GM19455 (cell line): ENCODE measurements around the gene SLAMF7.
"Not testable (repeated sequence)": the region's sequence is repeated elsewhere in the genome, so short reads cannot be mapped to it uniquely, and the experiment has no call there.

ENCODE experiments used
- ATAC-seq: cut with Tn5 transposase; IDR thresholded peaks from one replicate; pipeline ENCODE4 v1.9.1; 2021; ENCODE audit not compliant: unreplicated experiment

SLAMF7 gene, protein sequence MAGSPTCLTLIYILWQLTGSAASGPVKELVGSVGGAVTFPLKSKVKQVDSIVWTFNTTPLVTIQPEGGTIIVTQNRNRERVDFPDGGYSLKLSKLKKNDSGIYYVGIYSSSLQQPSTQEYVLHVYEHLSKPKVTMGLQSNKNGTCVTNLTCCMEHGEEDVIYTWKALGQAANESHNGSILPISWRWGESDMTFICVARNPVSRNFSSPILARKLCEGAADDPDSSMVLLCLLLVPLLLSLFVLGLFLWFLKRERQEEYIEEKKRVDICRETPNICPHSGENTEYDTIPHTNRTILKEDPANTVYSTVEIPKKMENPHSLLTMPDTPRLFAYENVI

DNA sequence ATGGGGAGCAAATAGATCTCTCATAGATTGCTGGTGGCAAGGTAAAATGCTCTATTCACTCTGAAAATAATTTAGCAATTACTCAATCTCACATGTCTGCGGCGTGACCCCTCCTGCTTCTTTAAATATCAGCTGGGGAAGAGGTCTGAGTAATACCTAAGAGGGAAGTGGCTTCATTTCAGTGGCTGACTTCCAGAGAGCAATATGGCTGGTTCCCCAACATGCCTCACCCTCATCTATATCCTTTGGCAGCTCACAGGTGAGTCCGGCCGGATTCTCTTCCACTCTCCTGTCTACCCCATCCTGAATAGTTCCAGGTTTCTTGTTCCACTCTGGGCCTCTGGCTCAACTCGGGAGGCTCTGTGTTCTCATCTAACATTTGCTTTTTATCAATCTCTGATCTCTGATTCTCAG lies at the start of gene SLAMF7:
Gene SLAMF7 (plus strand): TSS at position 150 of the 414 bp plus-strand sequence. CDS start 55 bp downstream, at position 205.
- peak; percentile 61 for ATAC-seq

DNA sequence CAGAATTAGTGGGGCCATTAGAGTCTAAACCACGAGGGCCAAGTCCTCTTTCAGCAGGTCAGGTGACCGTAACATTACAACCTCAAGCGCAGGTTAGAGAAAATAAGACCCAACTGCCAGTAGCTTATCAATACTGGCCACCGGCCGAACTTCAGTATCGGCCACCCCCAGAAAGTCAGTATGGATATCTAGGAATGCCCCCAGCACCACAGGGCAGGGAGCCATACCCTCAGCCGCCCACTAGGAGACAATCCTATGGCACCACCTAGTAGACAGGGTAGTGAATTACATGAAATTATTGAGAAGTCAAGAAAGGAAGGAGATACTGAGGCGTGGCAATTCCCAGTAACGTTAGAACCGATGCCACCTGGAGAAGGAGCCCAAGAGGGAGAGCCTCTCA lies 46.7 kb upstream of the SLAMF7 start:
- not testable (repeated sequence) for ATAC-seq

GRCh38 chr1:160702100-160702499 lies 36.9 kb upstream of the SLAMF7 start:
- ATAC-seq = no peak

GRCh38 chr1:160704250-160704649 lies 34.8 kb upstream of the SLAMF7 start:
- no peak for ATAC-seq

- ATAC-seq = not testable (repeated sequence)
These were observed 33.8 kb upstream of the SLAMF7 start for GRCh38 chr1:160705212-160705621.

GRCh38 chr1:160705742-160706141 lies 33.3 kb upstream of the SLAMF7 start:
- ATAC-seq = no peak

- no peak for ATAC-seq
These were observed 32.4 kb upstream of the SLAMF7 start for GRCh38 chr1:160706526-160707235.

GRCh38 chr1:160707236-160708064 lies 31.6 kb upstream of the SLAMF7 start:
- no peak for ATAC-seq

DNA sequence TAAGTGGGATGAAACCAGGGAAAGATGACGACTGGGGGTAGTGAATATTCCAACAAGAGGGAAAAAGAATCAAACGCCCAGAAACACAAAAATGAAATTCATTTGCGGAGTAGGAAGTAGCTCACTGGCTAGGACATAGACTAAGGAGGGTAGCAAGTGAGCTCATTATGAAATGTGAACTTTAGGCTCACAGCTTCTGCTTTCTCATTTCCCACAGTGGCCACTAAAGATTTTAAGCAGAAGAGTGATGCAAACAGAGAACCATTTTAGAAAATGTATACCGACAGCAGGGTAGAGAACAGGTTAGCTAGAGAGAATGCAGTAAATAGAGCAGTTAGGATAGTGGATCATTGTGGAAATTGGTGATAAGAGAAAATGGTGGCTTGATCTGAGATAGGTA lies 30.9 kb upstream of the SLAMF7 start:
- ATAC-seq = no peak

- no peak for ATAC-seq
These were observed 30.2 kb upstream of the SLAMF7 start for GRCh38 chr1:160708801-160709200.

DNA sequence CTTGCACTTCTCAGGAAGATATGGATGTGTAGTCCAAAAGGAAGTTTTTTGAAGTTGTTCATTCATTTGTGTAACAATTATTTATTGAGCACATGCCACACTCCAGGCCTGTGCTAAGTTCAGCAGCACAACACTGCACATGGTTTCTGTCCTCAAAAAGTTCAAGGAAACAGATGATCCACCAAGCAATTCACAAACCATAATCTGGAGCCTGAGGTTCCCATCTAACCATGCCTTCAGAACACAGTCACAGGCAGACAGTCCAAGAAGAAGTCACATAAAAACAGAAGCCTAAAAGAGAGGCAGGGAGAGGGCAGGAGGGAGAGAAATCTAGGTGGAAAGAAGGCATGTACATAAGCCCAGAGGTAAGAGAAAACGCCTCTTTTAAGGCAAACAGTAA lies 29.3 kb upstream of the SLAMF7 start:
- no peak for ATAC-seq

- no peak for ATAC-seq
These were observed 28.4 kb upstream of the SLAMF7 start for GRCh38 chr1:160710517-160711252.

DNA sequence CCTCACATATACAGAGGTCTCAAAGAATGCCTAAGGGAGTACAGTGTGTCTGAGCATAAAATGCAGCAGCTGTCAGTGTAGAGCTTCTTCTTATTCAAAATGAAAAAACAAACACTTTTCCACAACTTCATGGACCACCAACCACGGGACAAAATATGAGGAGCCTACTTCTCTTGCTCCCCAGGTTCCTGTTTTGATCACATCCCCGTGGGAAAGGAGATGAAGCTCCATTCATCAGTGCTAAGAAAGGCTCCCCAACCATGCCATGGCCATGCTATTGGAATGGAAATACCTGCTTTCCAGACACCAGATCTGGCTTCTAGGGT lies 27.8 kb upstream of the SLAMF7 start:
- ATAC-seq = no peak

DNA sequence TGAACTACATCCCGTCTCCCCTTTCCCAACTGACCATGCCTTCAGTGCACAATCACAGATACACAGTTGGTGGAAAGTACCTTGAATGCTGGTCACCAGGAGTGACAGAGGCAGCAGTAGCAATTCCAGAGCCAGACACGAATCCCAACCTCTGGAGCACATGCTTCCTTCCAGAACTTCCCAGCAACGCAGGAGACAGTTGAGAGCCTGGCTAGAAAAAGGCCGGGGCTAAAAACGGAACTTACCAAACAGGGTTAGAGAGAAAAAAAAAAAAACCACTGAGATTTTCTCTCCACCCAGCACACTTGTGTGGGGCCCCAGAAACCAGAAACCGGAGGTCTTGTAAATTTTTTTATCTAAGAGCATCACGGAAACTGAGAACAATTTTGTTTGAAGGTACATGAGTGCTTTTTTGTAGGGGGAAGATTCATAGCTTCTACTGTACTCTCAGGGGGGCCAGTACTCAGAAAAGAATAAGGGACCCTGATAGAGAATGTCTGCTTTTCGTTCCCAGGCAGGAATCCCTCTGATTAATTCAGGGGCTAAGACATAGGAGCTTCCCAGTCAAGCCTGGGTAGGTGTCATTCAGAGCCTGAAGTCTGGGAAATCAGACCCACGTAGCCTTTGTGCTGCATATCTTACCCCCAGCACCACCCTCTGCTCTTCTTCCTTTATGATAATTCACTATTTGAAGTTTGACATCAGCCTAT lies 27.3 kb upstream of the SLAMF7 start, which contains the start of gene CD48:
Gene CD48 (minus strand): TSS at position 221 of the 710 bp plus-strand sequence. CDS start 59 bp downstream, at position 162.
- peak; percentile 44 for ATAC-seq

DNA sequence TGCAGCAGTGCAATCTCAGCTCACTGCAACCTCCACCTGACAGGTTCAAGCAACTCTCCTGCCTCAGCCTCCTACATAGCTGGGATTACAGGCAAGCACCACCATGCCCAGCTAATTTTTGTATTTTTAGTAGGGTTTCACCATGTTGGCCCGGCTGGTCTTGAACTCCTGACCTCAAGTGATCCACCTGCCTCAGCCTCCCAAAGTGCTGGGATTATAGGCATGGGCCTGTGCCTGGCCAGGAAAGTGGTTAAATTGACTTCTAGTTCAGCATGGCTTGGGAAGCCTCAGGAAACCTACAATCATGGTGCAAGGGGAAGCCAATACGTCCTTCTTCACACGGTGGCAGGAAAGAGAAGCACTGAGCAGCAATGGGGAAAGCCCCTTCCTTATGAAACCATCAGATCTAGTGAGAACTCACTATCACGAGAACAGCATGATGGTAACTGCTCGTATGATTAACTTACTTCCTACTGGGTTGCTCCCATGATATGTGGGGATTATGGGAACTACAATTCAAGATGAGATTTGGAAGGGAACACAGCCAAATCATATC lies 26.4 kb upstream of the SLAMF7 start:
- peak; percentile 44 for ATAC-seq

GRCh38 chr1:160713161-160713560 lies 25.9 kb upstream of the SLAMF7 start:
- no peak for ATAC-seq

DNA sequence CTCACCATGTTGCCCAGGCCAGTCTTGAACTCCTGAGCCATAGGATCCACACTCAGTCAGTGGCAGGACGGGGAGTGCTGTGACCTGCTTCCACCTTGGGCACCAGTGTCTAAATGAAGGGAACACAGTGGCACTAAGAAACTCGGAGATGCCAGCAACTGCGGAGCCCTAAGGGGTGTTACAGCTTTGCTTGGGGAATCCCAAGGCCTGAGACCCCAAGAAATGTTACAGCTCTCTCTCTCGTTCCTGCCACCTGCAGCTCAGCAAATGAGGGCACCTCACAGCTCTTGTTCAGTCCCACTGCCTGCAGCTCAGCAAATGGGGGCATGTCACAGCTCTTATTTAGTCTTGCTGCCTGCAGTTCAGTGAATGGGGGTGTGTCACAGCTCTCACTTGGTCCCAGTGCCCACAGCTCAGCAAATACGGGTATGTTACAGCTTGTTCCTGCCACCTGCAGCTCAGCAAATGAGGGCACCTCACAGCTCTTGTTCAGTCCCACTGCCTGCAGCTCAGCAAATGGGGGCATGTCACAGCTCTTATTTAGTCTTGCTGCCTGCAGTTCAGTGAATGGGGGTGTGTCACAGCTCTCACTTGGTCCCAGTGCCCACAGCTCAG lies 24.9 kb upstream of the SLAMF7 start:
- not testable (repeated sequence) for ATAC-seq

DNA sequence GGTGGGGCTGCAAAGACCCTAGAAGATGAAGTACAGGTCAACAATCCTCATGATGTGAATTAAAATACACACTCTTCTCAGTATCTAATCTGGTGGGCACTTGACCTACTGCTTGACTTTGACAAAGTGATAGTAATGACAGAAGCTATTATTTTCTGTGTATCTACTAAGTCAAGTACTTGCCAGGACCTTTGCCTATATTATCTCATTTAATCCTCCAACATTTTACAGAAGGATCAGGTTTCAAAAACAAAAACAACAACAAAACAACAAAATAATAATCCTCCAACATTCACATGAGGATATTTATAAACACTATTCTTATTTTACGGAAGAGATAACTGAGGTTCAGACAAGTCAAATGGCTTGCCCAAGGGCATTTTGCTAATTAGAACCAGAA lies 23.0 kb upstream of the SLAMF7 start:
- no peak for ATAC-seq

GRCh38 chr1:160717306-160717705 lies 21.7 kb upstream of the SLAMF7 start:
- no peak for ATAC-seq
